HEK293 (cell line): Measurements from ENCODE around the gene MYADML2.

Experiments used
- CTCF ChIA-PET: fragments of 350-600 bp; formaldehyde crosslinking; extraction: SDS; loops from one replicate; lab custom pipeline; 2021; ENCODE audit warnings: antibody characterized with exemption; lab: Yijun Ruan, JAX
- POLR2A ChIA-PET: fragments of 300-600 bp; formaldehyde crosslinking; extraction: SDS; loops from one replicate; lab custom pipeline; 2020; ENCODE audit warnings: antibody characterized with exemption, inconsistent platforms; lab: Yijun Ruan, JAX
- H3K27ac ChIP-seq: fragments of 200-500 bp; sonication (Bioruptor generic); 2 replicates; pipeline ENCODE4 v1.5.1; 2014; ENCODE audit warnings: low read depth, low read length, control low read depth, inconsistent platforms; ENCODE audit errors: extremely low read depth
- H3K36me3 ChIP-seq, 2 experiments: fragments of 200-500 bp in 1 of 2; sonication (Bioruptor generic) in 1 of 2; 1 replicate in 1 of 2; 2 replicates in 1 of 2; pipeline ENCODE4 v1.5.1; 2014 to 2017; ENCODE audit warnings: inconsistent platforms in 2 of 2, low read length in 2 of 2; ENCODE audit not compliant: control insufficient read depth in 2 of 2, insufficient read depth in 1 of 2
- H3K4me1 ChIP-seq: fragments of 200-500 bp; sonication (Bioruptor generic); 2 replicates; pipeline ENCODE4 v1.5.1; 2014; ENCODE audit warnings: mild to moderate bottlenecking, low read length, inconsistent platforms; ENCODE audit not compliant: control insufficient read depth, insufficient read depth
- H3K4me3 ChIP-seq: 2 replicates; pipeline ENCODE4 v1.5.1; 2011; ENCODE audit warnings: low read depth, mild to moderate bottlenecking, control low read depth, low read length, moderate library complexity
- H3K9me3 ChIP-seq: fragments of 200-500 bp; sonication (Bioruptor generic); 2 replicates; pipeline ENCODE4 v1.5.1; 2014; ENCODE audit warnings: low read depth, low read length, inconsistent platforms; ENCODE audit not compliant: control insufficient read depth, insufficient read depth
- EGR2 ChIP-seq: fragments of 450-650 bp; formaldehyde crosslinking; IDR thresholded peaks from 2 replicates; pipeline ENCODE4 v1.5.1; 2016; ENCODE audit warnings: low read depth, missing biosample characterization, missing genetic modification characterization
- GLIS1 ChIP-seq: fragments of 450-650 bp; formaldehyde crosslinking; IDR thresholded peaks from 2 replicates; pipeline ENCODE4 v1.5.1; 2016; ENCODE audit warnings: missing biosample characterization, missing genetic modification characterization
- KLF10 ChIP-seq: fragments of 450-650 bp; IDR thresholded peaks from 2 replicates; pipeline ENCODE4 v1.5.1; 2018; ENCODE audit warnings: missing biosample characterization, mild to moderate bottlenecking, missing genetic modification characterization
- KLF8 ChIP-seq: fragments of 450-650 bp; formaldehyde crosslinking; IDR thresholded peaks from 2 replicates; pipeline ENCODE4 v1.5.1; 2016; ENCODE audit warnings: missing biosample characterization, missing genetic modification characterization
- SALL2 ChIP-seq: fragments of 450-650 bp; formaldehyde crosslinking; IDR thresholded peaks from 2 replicates; pipeline ENCODE4 v1.5.0; 2017; ENCODE audit warnings: missing biosample characterization, mild to moderate bottlenecking, missing genetic modification characterization, borderline replicate concordance
- SP2 ChIP-seq: fragments of 450-650 bp; formaldehyde crosslinking; IDR thresholded peaks from 2 replicates; pipeline ENCODE4 v1.5.1; 2016; ENCODE audit warnings: missing biosample characterization, missing genetic modification characterization
- WT1 ChIP-seq: fragments of 450-650 bp; formaldehyde crosslinking; IDR thresholded peaks from 2 replicates; pipeline ENCODE4 v1.5.1; 2016; ENCODE audit warnings: missing biosample characterization, missing genetic modification characterization
- ZFP3 ChIP-seq: fragments of 450-650 bp; formaldehyde crosslinking; IDR thresholded peaks from 2 replicates; pipeline ENCODE4 v1.5.1; 2016; ENCODE audit warnings: low read depth, missing biosample characterization, missing genetic modification characterization
- ZFP69B ChIP-seq: fragments of 450-650 bp; formaldehyde crosslinking; IDR thresholded peaks from 2 replicates; pipeline ENCODE4 v1.5.1; 2016; ENCODE audit warnings: missing biosample characterization, missing genetic modification characterization
- ZIC2 ChIP-seq: fragments of 450-650 bp; formaldehyde crosslinking; IDR thresholded peaks from 2 replicates; pipeline ENCODE4 v1.5.1; 2016; ENCODE audit warnings: missing biosample characterization, missing genetic modification characterization
- ZNF121 ChIP-seq: fragments of 450-650 bp; formaldehyde crosslinking; IDR thresholded peaks from 2 replicates; pipeline ENCODE4 v1.5.1; 2016; ENCODE audit warnings: missing biosample characterization, missing genetic modification characterization
- ZNF335 ChIP-seq: fragments of 450-650 bp; formaldehyde crosslinking; conservative IDR thresholded peaks from 2 replicates; pipeline ENCODE4 v1.5.1; 2016; ENCODE audit warnings: missing biosample characterization, missing genetic modification characterization
- ZNF341 ChIP-seq: fragments of 450-650 bp; formaldehyde crosslinking; IDR thresholded peaks from 2 replicates; pipeline ENCODE4; 2016; ENCODE audit warnings: low read depth, missing biosample characterization, missing genetic modification characterization
- ZNF629 ChIP-seq: fragments of 450-650 bp; formaldehyde crosslinking; IDR thresholded peaks from 2 replicates; pipeline ENCODE4 v1.5.1; 2017; ENCODE audit warnings: missing biosample characterization, missing genetic modification characterization
- ZNF664 ChIP-seq: fragments of 450-650 bp; formaldehyde crosslinking; IDR thresholded peaks from 2 replicates; pipeline ENCODE4 v1.5.1; 2016; ENCODE audit warnings: missing biosample characterization, missing genetic modification characterization
- ZSCAN30 ChIP-seq: fragments of 450-650 bp; IDR thresholded peaks from 2 replicates; pipeline ENCODE4 v1.5.1; 2018; ENCODE audit warnings: missing biosample characterization, mild to moderate bottlenecking, missing genetic modification characterization, moderate library complexity
- TF ChIP-seq, protein P1 (sequence below): fragments of 450-650 bp; IDR thresholded peaks from 2 replicates; pipeline ENCODE4 v1.5.1; 2018; ENCODE audit warnings: missing biosample characterization, missing genetic modification characterization
- TF ChIP-seq, protein P2 (sequence below): fragments of 450-650 bp; formaldehyde crosslinking; IDR thresholded peaks from 2 replicates; pipeline ENCODE4 v1.5.1; 2017; ENCODE audit warnings: missing biosample characterization, missing genetic modification characterization
- TF ChIP-seq, protein P3 (sequence below): fragments of 450-650 bp; formaldehyde crosslinking; IDR thresholded peaks from 2 replicates; pipeline ENCODE4 v1.5.1; 2016; ENCODE audit warnings: missing biosample characterization, missing genetic modification characterization
- TF ChIP-seq, protein P4 (sequence below): fragments of 450-650 bp; formaldehyde crosslinking; IDR thresholded peaks from 2 replicates; pipeline ENCODE4 v1.5.1; 2016; ENCODE audit warnings: missing biosample characterization, missing genetic modification characterization
- TF ChIP-seq, protein P5 (sequence below): fragments of 450-650 bp; formaldehyde crosslinking; optimal IDR thresholded peaks from 2 replicates; pipeline ENCODE3; 2016; ENCODE audit warnings: missing biosample characterization, mild to moderate bottlenecking, missing genetic modification characterization

The MYADML2 gene

DNA sequence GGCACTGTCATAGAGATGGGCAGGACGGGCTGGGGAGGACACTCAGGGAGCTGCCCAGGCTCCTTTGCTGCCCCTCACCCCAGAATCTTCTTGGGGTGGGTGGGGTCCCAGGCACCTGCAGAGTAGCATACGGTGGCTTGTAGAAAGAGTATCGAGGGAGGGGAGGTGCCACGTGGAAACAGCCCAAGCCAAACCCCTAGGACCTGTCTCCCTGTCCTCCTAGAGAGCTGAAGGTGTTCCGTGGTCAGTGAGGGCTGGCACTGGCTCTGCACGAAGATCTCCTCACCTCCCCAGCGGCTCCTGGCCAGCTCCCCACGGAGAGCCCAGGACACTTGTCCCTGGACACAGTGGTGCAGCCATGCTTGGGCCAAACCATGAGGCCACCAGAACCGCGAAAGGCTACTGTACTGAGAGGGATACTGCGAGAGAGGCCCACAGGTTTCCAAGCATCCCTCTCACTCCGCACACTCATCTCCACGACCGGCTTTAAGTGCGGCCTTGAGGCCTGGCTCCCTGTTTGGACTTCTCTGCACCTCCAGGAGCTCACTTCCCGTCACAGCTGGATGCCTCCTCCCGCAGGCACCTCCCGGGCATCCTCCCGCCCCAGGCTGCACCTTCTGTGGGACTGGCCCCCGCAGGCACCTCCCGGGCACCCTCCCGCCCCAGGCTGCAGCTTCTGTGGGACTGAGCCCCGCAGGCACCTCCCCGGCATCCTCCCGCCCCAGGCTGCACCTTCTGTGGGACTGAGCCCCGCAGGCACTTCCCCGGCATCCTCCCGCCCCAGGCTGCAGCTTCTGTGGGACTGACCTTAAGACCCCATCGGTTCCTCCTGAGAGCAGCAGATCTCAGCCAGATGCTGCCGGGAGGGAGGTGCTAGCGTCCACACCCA is 17.5 kb downstream of the MYADML2 start:
- Histone ChIP-seq H3K9me3 (no peaks in the 10 kb centered on the region), H3K4me3 (no peak overlapping the region), H3K27ac (no peak overlapping the region)
- CTCF ChIA-PET, result interaction anchor here (0.7 to 1.8 kb wide), 2 partner anchors 14 to 1792 kb away, joined by 3 to 11 read pairs; no protein-coding TSS in a partner anchor
- peak; percentile 73 for TF ChIP-seq ZNF341 (tag by site-specific recombination)
- no peak for TF ChIP-seq ZNF121 (tag by site-specific recombination)
- TF ChIP-seq ZNF335 (tag by site-specific recombination), result peak; percentile 35; the same call in 1 of the 2 replicates
- TF ChIP-seq GLIS1, result peak; percentile 32
- TF ChIP-seq KLF10 (tag by site-specific recombination), result no peak
- TF ChIP-seq, protein P1, sequence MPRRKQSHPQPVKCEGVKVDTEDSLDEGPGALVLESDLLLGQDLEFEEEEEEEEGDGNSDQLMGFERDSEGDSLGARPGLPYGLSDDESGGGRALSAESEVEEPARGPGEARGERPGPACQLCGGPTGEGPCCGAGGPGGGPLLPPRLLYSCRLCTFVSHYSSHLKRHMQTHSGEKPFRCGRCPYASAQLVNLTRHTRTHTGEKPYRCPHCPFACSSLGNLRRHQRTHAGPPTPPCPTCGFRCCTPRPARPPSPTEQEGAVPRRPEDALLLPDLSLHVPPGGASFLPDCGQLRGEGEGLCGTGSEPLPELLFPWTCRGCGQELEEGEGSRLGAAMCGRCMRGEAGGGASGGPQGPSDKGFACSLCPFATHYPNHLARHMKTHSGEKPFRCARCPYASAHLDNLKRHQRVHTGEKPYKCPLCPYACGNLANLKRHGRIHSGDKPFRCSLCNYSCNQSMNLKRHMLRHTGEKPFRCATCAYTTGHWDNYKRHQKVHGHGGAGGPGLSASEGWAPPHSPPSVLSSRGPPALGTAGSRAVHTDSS (tag by site-specific recombination), result no peak
- TF ChIP-seq, protein P2, sequence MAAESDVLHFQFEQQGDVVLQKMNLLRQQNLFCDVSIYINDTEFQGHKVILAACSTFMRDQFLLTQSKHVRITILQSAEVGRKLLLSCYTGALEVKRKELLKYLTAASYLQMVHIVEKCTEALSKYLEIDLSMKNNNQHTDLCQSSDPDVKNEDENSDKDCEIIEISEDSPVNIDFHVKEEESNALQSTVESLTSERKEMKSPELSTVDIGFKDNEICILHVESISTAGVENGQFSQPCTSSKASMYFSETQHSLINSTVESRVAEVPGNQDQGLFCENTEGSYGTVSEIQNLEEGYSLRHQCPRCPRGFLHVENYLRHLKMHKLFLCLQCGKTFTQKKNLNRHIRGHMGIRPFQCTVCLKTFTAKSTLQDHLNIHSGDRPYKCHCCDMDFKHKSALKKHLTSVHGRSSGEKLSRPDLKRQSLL (tag by site-specific recombination), result 0 out of 2 replicates have a peak, but pooled peaks have one; percentile 42
- TF ChIP-seq ZFP69B (tag by site-specific recombination), result no peak
- TF ChIP-seq, protein P3, sequence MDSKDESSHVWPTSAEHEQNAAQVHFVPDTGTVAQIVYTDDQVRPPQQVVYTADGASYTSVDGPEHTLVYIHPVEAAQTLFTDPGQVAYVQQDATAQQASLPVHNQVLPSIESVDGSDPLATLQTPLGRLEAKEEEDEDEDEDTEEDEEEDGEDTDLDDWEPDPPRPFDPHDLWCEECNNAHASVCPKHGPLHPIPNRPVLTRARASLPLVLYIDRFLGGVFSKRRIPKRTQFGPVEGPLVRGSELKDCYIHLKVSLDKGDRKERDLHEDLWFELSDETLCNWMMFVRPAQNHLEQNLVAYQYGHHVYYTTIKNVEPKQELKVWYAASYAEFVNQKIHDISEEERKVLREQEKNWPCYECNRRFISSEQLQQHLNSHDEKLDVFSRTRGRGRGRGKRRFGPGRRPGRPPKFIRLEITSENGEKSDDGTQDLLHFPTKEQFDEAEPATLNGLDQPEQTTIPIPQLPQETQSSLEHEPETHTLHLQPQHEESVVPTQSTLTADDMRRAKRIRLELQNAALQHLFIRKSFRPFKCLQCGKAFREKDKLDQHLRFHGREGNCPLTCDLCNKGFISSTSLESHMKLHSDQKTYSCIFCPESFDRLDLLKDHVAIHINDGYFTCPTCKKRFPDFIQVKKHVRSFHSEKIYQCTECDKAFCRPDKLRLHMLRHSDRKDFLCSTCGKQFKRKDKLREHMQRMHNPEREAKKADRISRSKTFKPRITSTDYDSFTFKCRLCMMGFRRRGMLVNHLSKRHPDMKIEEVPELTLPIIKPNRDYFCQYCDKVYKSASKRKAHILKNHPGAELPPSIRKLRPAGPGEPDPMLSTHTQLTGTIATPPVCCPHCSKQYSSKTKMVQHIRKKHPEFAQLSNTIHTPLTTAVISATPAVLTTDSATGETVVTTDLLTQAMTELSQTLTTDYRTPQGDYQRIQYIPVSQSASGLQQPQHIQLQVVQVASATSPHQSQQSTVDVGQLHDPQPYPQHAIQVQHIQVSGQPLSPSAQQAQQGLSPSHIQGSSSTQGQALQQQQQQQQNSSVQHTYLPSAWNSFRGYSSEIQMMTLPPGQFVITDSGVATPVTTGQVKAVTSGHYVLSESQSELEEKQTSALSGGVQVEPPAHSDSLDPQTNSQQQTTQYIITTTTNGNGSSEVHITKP, result peak; percentile 52; the same call in 1 of the 2 replicates
- TF ChIP-seq SP2 (tag by site-specific recombination), result peak; percentile 33
- peak; percentile 69 for TF ChIP-seq WT1 (tag by site-specific recombination)
- no peak for TF ChIP-seq EGR2 (tag by site-specific recombination)
- TF ChIP-seq ZSCAN30 (tag by site-specific recombination), result no peak
- TF ChIP-seq ZNF629 (tag by site-specific recombination), result no peak
- TF ChIP-seq, protein P4, sequence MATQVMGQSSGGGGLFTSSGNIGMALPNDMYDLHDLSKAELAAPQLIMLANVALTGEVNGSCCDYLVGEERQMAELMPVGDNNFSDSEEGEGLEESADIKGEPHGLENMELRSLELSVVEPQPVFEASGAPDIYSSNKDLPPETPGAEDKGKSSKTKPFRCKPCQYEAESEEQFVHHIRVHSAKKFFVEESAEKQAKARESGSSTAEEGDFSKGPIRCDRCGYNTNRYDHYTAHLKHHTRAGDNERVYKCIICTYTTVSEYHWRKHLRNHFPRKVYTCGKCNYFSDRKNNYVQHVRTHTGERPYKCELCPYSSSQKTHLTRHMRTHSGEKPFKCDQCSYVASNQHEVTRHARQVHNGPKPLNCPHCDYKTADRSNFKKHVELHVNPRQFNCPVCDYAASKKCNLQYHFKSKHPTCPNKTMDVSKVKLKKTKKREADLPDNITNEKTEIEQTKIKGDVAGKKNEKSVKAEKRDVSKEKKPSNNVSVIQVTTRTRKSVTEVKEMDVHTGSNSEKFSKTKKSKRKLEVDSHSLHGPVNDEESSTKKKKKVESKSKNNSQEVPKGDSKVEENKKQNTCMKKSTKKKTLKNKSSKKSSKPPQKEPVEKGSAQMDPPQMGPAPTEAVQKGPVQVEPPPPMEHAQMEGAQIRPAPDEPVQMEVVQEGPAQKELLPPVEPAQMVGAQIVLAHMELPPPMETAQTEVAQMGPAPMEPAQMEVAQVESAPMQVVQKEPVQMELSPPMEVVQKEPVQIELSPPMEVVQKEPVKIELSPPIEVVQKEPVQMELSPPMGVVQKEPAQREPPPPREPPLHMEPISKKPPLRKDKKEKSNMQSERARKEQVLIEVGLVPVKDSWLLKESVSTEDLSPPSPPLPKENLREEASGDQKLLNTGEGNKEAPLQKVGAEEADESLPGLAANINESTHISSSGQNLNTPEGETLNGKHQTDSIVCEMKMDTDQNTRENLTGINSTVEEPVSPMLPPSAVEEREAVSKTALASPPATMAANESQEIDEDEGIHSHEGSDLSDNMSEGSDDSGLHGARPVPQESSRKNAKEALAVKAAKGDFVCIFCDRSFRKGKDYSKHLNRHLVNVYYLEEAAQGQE (tag by site-specific recombination), result no peak
- TF ChIP-seq, protein P5, sequence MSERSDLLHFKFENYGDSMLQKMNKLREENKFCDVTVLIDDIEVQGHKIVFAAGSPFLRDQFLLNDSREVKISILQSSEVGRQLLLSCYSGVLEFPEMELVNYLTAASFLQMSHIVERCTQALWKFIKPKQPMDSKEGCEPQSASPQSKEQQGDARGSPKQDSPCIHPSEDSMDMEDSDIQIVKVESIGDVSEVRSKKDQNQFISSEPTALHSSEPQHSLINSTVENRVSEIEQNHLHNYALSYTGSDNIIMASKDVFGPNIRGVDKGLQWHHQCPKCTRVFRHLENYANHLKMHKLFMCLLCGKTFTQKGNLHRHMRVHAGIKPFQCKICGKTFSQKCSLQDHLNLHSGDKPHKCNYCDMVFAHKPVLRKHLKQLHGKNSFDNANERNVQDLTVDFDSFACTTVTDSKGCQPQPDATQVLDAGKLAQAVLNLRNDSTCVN (tag by site-specific recombination), result no peak
- TF ChIP-seq KLF8 (tag by site-specific recombination), result no peak
- TF ChIP-seq ZIC2 (tag by site-specific recombination), result peak; percentile 57
- no peak for TF ChIP-seq SALL2 (tag by site-specific recombination)
- TF ChIP-seq ZFP3, result no peak
- TF ChIP-seq ZNF664 (tag by site-specific recombination), result no peak
- TF ChIP-seq, all 188 proteins: peak for 8
- Histone ChIP-seq H3K36me3 (peaks cover 0 to 6% of the 10 kb centered on the region in 2 experiments; a peak in 1 of 3 replicates), H3K4me1 (peaks cover 3% of the 10 kb centered on the region; the same call in 1 of the 2 replicates)
- POLR2A ChIA-PET, result interaction anchor here (0.6 to 1.7 kb wide), 4 partner anchors 12 to 100 kb away, joined by 3 to 5 read pairs (median 4); no protein-coding TSS in a partner anchor
